Parathyroid adenoma (tissue), 2 donors: Measurements from ENCODE around the gene MVP.
"Not testable (repeated sequence)": the region's sequence is repeated elsewhere in the genome, so short reads cannot be mapped to it uniquely, and the experiment has no call there.

ENCODE experiments used
- H2AFZ ChIP-seq: fragments of 300-600 bp; sonication (generic); one replicate; pipeline ENCODE4 v1.7.0; 2017; ENCODE audit warnings: antibody characterized with exemption, mild to moderate bottlenecking
- H3K27ac ChIP-seq: fragments of 300-600 bp; sonication (generic); one replicate; pipeline ENCODE4 v1.7.0; 2017
- H3K27me3 ChIP-seq: fragments of 300-600 bp; sonication (generic); one replicate; pipeline ENCODE4 v1.7.0; 2017; ENCODE audit warnings: low read length; ENCODE audit not compliant: control insufficient read depth, insufficient read depth
- H3K36me3 ChIP-seq: fragments of 300-600 bp; sonication (generic); one replicate; pipeline ENCODE4 v1.7.0; 2017; ENCODE audit warnings: low read length; ENCODE audit not compliant: control insufficient read depth, insufficient read depth
- H3K4me1 ChIP-seq: fragments of 300-600 bp; sonication (generic); one replicate; pipeline ENCODE4 v1.7.0; 2017; ENCODE audit warnings: control low read depth
- H3K4me2 ChIP-seq: fragments of 300-600 bp; sonication (generic); one replicate; pipeline ENCODE4 v1.7.0; 2017; ENCODE audit warnings: low read length
- H3K4me3 ChIP-seq: fragments of 300-600 bp; sonication (generic); one replicate; pipeline ENCODE4 v1.7.0; 2017; ENCODE audit warnings: low read depth, low read length
- H3K79me2 ChIP-seq: fragments of 300-600 bp; sonication (generic); one replicate; pipeline ENCODE4 v1.7.0; 2017; ENCODE audit warnings: control low read depth
- H3K9ac ChIP-seq: fragments of 300-600 bp; sonication (generic); one replicate; pipeline ENCODE4 v1.7.0; 2017; ENCODE audit warnings: mild to moderate bottlenecking
- H3K9me3 ChIP-seq: fragments of 300-600 bp; sonication (generic); one replicate; pipeline ENCODE4 v1.7.0; 2017; ENCODE audit warnings: low read length; ENCODE audit not compliant: control insufficient read depth
- CTCF ChIP-seq: fragments of 300-600 bp; sonication (generic); IDR thresholded peaks from one replicate; pipeline ENCODE4 v1.7.0; 2017; ENCODE audit warnings: antibody characterized with exemption, mild to moderate bottlenecking
- donor health status: primary hyperparathyroidism.

MVP gene

GRCh38 chr16:29779474-29779873, 40.8 kb upstream of the MVP start:
- Histone ChIP-seq H2AFZ (no peak overlapping the region), H3K79me2 (no peaks in the 10 kb centered on the region), H3K4me3 (no peak overlapping the region), H3K27me3 (no peaks in the 10 kb centered on the region), H3K9me3 (no peaks in the 10 kb centered on the region), H3K4me2 (no peak overlapping the region), H3K27ac (no peak overlapping the region), H3K9ac (no peak overlapping the region), H3K4me1 (peaks cover 10% of the 10 kb centered on the region), H3K36me3 (no peaks in the 10 kb centered on the region)
- no peak for TF ChIP-seq CTCF

GRCh38 chr16:29783094-29783953, 36.9 kb upstream of the MVP start:
- Histone ChIP-seq H3K4me3 (peak overlapping the region; percentile 4), H3K27ac (peak overlapping the region; percentile 96), H2AFZ (peak overlapping the region; percentile 63), H3K4me1 (peaks cover 26% of the 10 kb centered on the region)
- H3K79me2 ChIP-seq, H3K36me3 ChIP-seq, H3K9ac ChIP-seq, H3K9me3 ChIP-seq, H3K27me3 ChIP-seq, H3K4me2 ChIP-seq: not testable (repeated sequence)

- Histone ChIP-seq H3K9me3 (no peaks in the 10 kb centered on the region), H3K4me3 (no peak overlapping the region), H3K36me3 (no peaks in the 10 kb centered on the region), H3K79me2 (no peaks in the 10 kb centered on the region), H3K4me1 (peaks cover 29% of the 10 kb centered on the region), H3K27me3 (no peaks in the 10 kb centered on the region), H3K9ac (no peak overlapping the region), H2AFZ (peak overlapping the region; percentile 63), H3K4me2 (no peak overlapping the region), H3K27ac (peak overlapping the region; percentile 96)
- no peak for TF ChIP-seq CTCF
Observed at GRCh38 chr16:29784157-29784556, 36.1 kb upstream of the MVP start.

GRCh38 chr16:29784901-29785500, 35.3 kb upstream of the MVP start:
- Histone ChIP-seq H3K4me3 (peak overlapping the region; percentile 31), H3K27me3 (no peaks in the 10 kb centered on the region), H3K27ac (peak overlapping the region; percentile 96), H3K79me2 (no peaks in the 10 kb centered on the region), H3K4me1 (peaks cover 38% of the 10 kb centered on the region), H2AFZ (peak overlapping the region; percentile 86), H3K9ac (no peak overlapping the region), H3K9me3 (no peaks in the 10 kb centered on the region), H3K4me2 (peak overlapping the region; percentile 47), H3K36me3 (no peaks in the 10 kb centered on the region)
- peak; percentile 72 for TF ChIP-seq CTCF

- Histone ChIP-seq H3K79me2 (peaks cover 16% of the 10 kb centered on the region), H3K4me1 (peaks cover 46% of the 10 kb centered on the region)
- H3K9me3 ChIP-seq, H3K4me3 ChIP-seq, H2AFZ ChIP-seq, H3K27me3 ChIP-seq, H3K36me3 ChIP-seq, H3K9ac ChIP-seq, H3K27ac ChIP-seq, H3K4me2 ChIP-seq: not testable (repeated sequence)
Observed at GRCh38 chr16:29787155-29787554, 33.1 kb upstream of the MVP start.
